Measurements from ENCODE around the gene ZNF414.

DNA sequence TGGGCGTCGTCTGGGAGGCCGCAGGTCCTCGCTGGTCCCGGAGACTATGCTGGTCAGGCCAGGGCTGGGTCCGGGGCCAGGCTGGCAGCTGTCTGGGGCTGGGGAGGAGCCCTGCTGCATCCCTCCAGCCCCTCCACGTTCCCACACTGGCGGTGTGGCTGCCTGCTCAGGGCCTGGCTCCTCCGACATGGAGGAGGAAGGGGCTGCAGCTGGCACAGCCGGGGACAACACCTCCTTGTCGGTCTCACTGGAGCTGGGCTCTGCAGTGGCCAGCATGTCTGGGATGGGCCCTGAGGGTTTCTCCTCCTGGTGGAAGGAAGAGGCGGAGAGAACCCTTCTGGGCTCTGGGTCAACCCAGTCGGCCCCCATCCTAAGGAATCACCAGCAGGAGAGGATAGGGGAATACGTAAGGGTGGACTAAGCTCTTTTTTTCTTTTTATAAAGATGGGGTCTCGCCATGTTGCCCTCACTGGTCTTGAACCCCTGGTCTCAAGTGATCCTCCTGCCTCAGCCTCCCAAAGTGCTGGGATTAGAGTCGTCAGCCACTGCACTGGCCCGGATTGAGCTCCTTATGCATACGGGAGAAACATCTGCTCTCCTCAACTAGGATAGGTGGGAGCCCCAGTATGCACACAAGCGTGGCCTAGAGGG, 806 bp downstream of the ZNF414 start:
- no peak for TF ChIP-seq CTCF (IDR thresholded peaks at IDR 0.05; ENCODE audit: poor library complexity)
- TF ChIP-seq EZH2 (IDR thresholded peaks at IDR 0.05; ENCODE audit: borderline replicate concordance) = no peak

All from hepatocyte (in vitro differentiated cells).